Liver (tissue), 3 donors: Measurements from ENCODE around the gene IRS1.
A peak's percentile ranks its signal among the peaks of the same experiment; 100 is the strongest.

ENCODE experiments used
- FOXA1 ChIP-seq: IDR thresholded peaks from 2 replicates; pipeline ENCODE4 v1.6.1; 2016; ENCODE audit warnings: antibody characterized with exemption
- GABPA ChIP-seq, 2 donors: IDR thresholded peaks in 1 of 2; conservative IDR thresholded peaks in 1 of 2; 2 replicates each; pipeline ENCODE4 v1.6.1; 2016; ENCODE audit warnings: antibody characterized with exemption in 2 of 2, mild to moderate bottlenecking in 1 of 2, moderate library complexity in 1 of 2
- HNF4A ChIP-seq, 2 donors: conservative IDR thresholded peaks; 2 replicates each; pipeline ENCODE4 v1.6.1; 2016; ENCODE audit warnings: antibody characterized with exemption in 2 of 2, mild to moderate bottlenecking in 2 of 2
- RXRA ChIP-seq, 2 donors: IDR thresholded peaks; 2 replicates each; pipeline ENCODE4 v1.6.1; 2017 to 2018; ENCODE audit warnings: antibody characterized with exemption in 2 of 2, mild to moderate bottlenecking in 1 of 2
- SP1 ChIP-seq: IDR thresholded peaks from 2 replicates; pipeline ENCODE4 v1.6.1; 2018; ENCODE audit warnings: antibody characterized with exemption, mild to moderate bottlenecking
- TAF1 ChIP-seq: conservative IDR thresholded peaks from 2 replicates; pipeline ENCODE4 v1.6.1; 2016; ENCODE audit warnings: antibody characterized with exemption, mild to moderate bottlenecking
- YY1 ChIP-seq: IDR thresholded peaks from 2 replicates; pipeline ENCODE4 v1.6.1; 2016; ENCODE audit warnings: antibody characterized with exemption, mild to moderate bottlenecking
- TF ChIP-seq, protein P1 (sequence below): fragments of 150-350 bp; IDR thresholded peaks from 2 replicates; pipeline ENCODE4 v1.5.1; 2017; ENCODE audit warnings: improper control_type of control experiment, low read depth, low read length; ENCODE audit not compliant: missing input control
- TF ChIP-seq, protein P2 (sequence below): IDR thresholded peaks from 2 replicates; pipeline ENCODE4 v1.6.1; 2016; ENCODE audit warnings: antibody characterized with exemption
- TF ChIP-seq, protein P3 (sequence below): IDR thresholded peaks from 2 replicates; pipeline ENCODE4 v1.6.1; 2016; ENCODE audit warnings: antibody characterized with exemption
- donor health status: healthy.
- donor health status: healthy.

DNA sequence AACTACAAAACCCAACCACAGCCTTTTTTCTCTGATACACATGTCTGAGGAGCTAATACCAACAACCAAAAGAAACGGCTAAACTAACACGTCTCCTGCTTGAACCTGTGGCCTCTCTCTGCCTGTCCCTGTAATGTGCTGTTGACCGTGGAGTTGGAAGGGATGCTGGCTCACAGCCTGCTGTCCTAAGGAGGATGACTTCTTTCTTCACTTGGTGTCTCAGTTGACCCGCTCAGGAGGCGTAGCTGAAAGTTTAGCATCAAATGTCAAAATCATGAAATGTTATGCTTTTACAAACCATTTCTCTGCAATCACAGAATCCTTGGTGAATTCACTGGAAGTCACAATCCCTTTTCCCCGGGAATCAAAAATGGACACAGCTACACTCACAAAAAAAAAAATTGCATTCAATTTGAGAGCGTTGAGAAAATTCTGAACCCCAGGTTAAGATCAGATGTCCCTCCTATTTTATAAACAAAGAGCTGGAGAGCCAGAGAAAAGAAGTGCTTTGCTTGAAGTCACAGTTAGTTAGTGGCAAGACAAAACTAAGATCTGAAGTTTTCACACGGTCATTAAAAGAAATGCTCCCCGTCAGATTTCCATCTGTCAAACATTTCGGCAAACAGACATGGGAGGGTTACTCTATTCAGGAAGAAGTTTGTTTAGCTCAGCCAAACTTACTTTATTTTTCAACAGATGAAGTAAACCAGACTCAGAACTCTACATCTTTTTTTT is 74.3 kb downstream of the IRS1 start:
- TF ChIP-seq, protein P1, sequence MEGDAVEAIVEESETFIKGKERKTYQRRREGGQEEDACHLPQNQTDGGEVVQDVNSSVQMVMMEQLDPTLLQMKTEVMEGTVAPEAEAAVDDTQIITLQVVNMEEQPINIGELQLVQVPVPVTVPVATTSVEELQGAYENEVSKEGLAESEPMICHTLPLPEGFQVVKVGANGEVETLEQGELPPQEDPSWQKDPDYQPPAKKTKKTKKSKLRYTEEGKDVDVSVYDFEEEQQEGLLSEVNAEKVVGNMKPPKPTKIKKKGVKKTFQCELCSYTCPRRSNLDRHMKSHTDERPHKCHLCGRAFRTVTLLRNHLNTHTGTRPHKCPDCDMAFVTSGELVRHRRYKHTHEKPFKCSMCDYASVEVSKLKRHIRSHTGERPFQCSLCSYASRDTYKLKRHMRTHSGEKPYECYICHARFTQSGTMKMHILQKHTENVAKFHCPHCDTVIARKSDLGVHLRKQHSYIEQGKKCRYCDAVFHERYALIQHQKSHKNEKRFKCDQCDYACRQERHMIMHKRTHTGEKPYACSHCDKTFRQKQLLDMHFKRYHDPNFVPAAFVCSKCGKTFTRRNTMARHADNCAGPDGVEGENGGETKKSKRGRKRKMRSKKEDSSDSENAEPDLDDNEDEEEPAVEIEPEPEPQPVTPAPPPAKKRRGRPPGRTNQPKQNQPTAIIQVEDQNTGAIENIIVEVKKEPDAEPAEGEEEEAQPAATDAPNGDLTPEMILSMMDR, result no peak
- no peak for TF ChIP-seq TAF1
- no peak for TF ChIP-seq GABPA (IDR thresholded peaks at IDR 0.05 in 1 of 2, conservative IDR thresholded peaks at IDR 0.05 in 1 of 2)
- TF ChIP-seq YY1, result no peak
- no peak for TF ChIP-seq HNF4A (conservative IDR thresholded peaks at IDR 0.05)
- no peak for TF ChIP-seq SP1
- TF ChIP-seq, protein P2, sequence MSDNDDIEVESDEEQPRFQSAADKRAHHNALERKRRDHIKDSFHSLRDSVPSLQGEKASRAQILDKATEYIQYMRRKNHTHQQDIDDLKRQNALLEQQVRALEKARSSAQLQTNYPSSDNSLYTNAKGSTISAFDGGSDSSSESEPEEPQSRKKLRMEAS, result no peak
- no peak for TF ChIP-seq FOXA1
- TF ChIP-seq, protein P3, sequence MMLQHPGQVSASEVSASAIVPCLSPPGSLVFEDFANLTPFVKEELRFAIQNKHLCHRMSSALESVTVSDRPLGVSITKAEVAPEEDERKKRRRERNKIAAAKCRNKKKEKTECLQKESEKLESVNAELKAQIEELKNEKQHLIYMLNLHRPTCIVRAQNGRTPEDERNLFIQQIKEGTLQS, result no peak
- peak; percentile 32 to 50 for TF ChIP-seq RXRA (IDR thresholded peaks at IDR 0.05)
